H1 (cell line): ENCODE results near the gene GLS. TPM values are rescaled to one million over a fixed set of nuclear protein-coding genes. Genes with fewer than 3 reads are reported as not detected.

ENCODE experiments used
- CTCF ChIA-PET: fragments of 300-600 bp; sonication (Branson Sonifier 250); formaldehyde crosslinking; loops from one replicate; lab custom pipeline; 2021; ENCODE audit not compliant: partially characterized antibody; lab: Charles Lee
- POLR2A ChIA-PET: fragments of 300-600 bp; sonication (Branson Sonifier 250); formaldehyde crosslinking; loops from one replicate; lab custom pipeline; 2021; ENCODE audit warnings: inconsistent platforms; ENCODE audit not compliant: partially characterized antibody; lab: Charles Lee
- DNase-seq, 2 experiments: peaks; one replicate each; pipeline versions ENCODE4 v3.0.0 to v3.0.0-alpha.2; 2010 to 2022; ENCODE audit warnings: low spot score in 2 of 2, low read depth in 1 of 2, mixed read lengths in 1 of 2
- FAIRE-seq: peaks from 2 replicates; lab custom pipeline; 2011; peaks lifted over from hg19 to GRCh38; lab: Jason Lieb, UNC
- H2AFZ ChIP-seq: 2 replicates; pipeline ENCODE4 v1.8.1; 2012; ENCODE audit warnings: low read length, inconsistent platforms
- H2AK5ac ChIP-seq: 2 replicates; pipeline ENCODE4 v1.6.1; 2013; ENCODE audit warnings: low read depth, low read length
- H2BK120ac ChIP-seq: replicated peaks from 2 replicates; pipeline ENCODE3; 2013; ENCODE audit warnings: low read depth, low read length, inconsistent platforms
- H2BK12ac ChIP-seq: 2 replicates; pipeline ENCODE4 v1.6.1; 2013; ENCODE audit warnings: low read depth, low read length
- H2BK15ac ChIP-seq: 2 replicates; pipeline ENCODE4 v1.6.1; 2013; ENCODE audit warnings: low read length
- H2BK20ac ChIP-seq: 2 replicates; pipeline ENCODE4 v1.6.1; 2013; ENCODE audit warnings: low read length
- H2BK5ac ChIP-seq: 2 replicates; pipeline ENCODE4 v1.6.1; 2013; ENCODE audit warnings: low read depth, low read length
- H3K14ac ChIP-seq: 2 replicates; pipeline ENCODE4 v1.6.1; 2013; ENCODE audit warnings: inconsistent platforms; ENCODE audit not compliant: insufficient read length
- H3K18ac ChIP-seq: 2 replicates; pipeline ENCODE4 v1.6.1; 2013; ENCODE audit warnings: low read length; ENCODE audit errors: extremely low read depth
- H3K23ac ChIP-seq: 2 replicates; pipeline ENCODE4 v1.6.1; 2013; ENCODE audit warnings: inconsistent platforms; ENCODE audit not compliant: insufficient read length
- H3K23me2 ChIP-seq: 2 replicates; pipeline ENCODE4 v1.6.1; 2013; ENCODE audit warnings: low read depth, low read length
- H3K27ac ChIP-seq: 2 replicates; pipeline ENCODE4 v1.6.1; 2011; ENCODE audit warnings: low read depth, low read length, inconsistent platforms
- H3K27me3 ChIP-seq, 4 experiments: replicated peaks in 1 of 4; 1 replicate in 1 of 4; 2 replicates in 3 of 4; pipeline versions ENCODE4 v1.6.1 to v1.8.1; 2011 to 2013; ENCODE audit warnings: low read length in 3 of 4, mild to moderate bottlenecking in 3 of 4, inconsistent platforms in 2 of 4, mixed read lengths in 2 of 4, moderate library complexity in 1 of 4; ENCODE audit not compliant: control insufficient read depth in 3 of 4, insufficient read depth in 3 of 4; ENCODE audit errors: extremely low read depth in 1 of 4
- H3K36me3 ChIP-seq, 4 experiments: 2 replicates each; pipeline versions ENCODE4 v1.6.1 to v1.8.1; 2011 to 2013; ENCODE audit warnings: mild to moderate bottlenecking in 4 of 4, low read length in 3 of 4, moderate library complexity in 2 of 4, control low read depth in 1 of 4, inconsistent platforms in 1 of 4; ENCODE audit not compliant: insufficient read depth in 4 of 4, control insufficient read depth in 2 of 4
- H3K4ac ChIP-seq: replicated peaks from 2 replicates; pipeline ENCODE3; 2013; ENCODE audit warnings: low read length, low read depth, mixed read lengths, inconsistent platforms; ENCODE audit not compliant: insufficient read length
- H3K4me1 ChIP-seq, 4 experiments: replicated peaks in 1 of 4; 1 replicate in 1 of 4; 2 replicates in 3 of 4; pipeline versions ENCODE4 v1.6.1 to v1.8.1; 2011 to 2013; ENCODE audit warnings: low read length in 3 of 4, inconsistent platforms in 2 of 4, mixed read lengths in 1 of 4; ENCODE audit not compliant: insufficient read depth in 4 of 4, control insufficient read depth in 3 of 4
- H3K4me2 ChIP-seq, 2 experiments: 2 replicates each; pipeline versions ENCODE4 v1.6.1 to v1.8.1; 2011 to 2013; ENCODE audit warnings: low read depth in 2 of 2, low read length in 2 of 2, control low read depth in 1 of 2, inconsistent platforms in 1 of 2, mild to moderate bottlenecking in 1 of 2; ENCODE audit not compliant: insufficient read depth in 1 of 2
- H3K4me3 ChIP-seq, 4 experiments: fragments of 200-600, 300-600 bp in 1 of 4; sonication (generic), shearing (Covaris generic), sonication (Bioruptor Twin) in 1 of 4; 2 replicates each; pipeline versions ENCODE4 v1.5.1 to v1.8.1; 2011 to 2016; ENCODE audit warnings: low read length in 4 of 4, low read depth in 3 of 4, control low read depth in 2 of 4, inconsistent platforms in 2 of 4, mild to moderate bottlenecking in 2 of 4, mixed read lengths in 1 of 4, moderate library complexity in 1 of 4; ENCODE audit not compliant: insufficient read depth in 2 of 4; ENCODE audit errors: extremely low read depth in 1 of 4
- H3K56ac ChIP-seq: replicated peaks from 2 replicates; pipeline ENCODE3; 2013; ENCODE audit warnings: low read depth, mild to moderate bottlenecking, mixed read lengths, low read length, inconsistent platforms; ENCODE audit not compliant: insufficient read length
- H3K79me1 ChIP-seq: 2 replicates; pipeline ENCODE4 v1.6.1; 2013; ENCODE audit warnings: low read depth, low read length, control low read depth
- H3K79me2 ChIP-seq, 2 experiments: 2 replicates each; pipeline versions ENCODE4 v1.6.1 to v1.8.1; 2012 to 2013; ENCODE audit warnings: low read length in 2 of 2, mild to moderate bottlenecking in 2 of 2, inconsistent platforms in 1 of 2; ENCODE audit not compliant: insufficient read depth in 2 of 2, control insufficient read depth in 1 of 2
- H3K9ac ChIP-seq, 4 experiments: replicated peaks in 1 of 4; 1 replicate in 1 of 4; 2 replicates in 3 of 4; pipeline versions ENCODE4 v1.6.1 to v1.8.1; 2011 to 2013; ENCODE audit warnings: low read depth in 3 of 4, low read length in 3 of 4, control low read depth in 2 of 4, mild to moderate bottlenecking in 2 of 4, moderate library complexity in 2 of 4, inconsistent platforms in 1 of 4; ENCODE audit errors: extremely low read depth in 1 of 4
- H3K9me3 ChIP-seq, 2 experiments: 2 replicates each; pipeline versions ENCODE4 v1.6.1 to v1.8.1; 2012 to 2013; ENCODE audit warnings: mild to moderate bottlenecking in 2 of 2, moderate library complexity in 2 of 2, control low read depth in 1 of 2, inconsistent platforms in 1 of 2, low read depth in 1 of 2, low read length in 1 of 2, mixed read lengths in 1 of 2; ENCODE audit not compliant: insufficient read depth in 2 of 2
- H4K20me1 ChIP-seq, 2 experiments: replicated peaks in 1 of 2; 2 replicates each; pipeline versions ENCODE3 to v1.8.1; 2011 to 2013; ENCODE audit warnings: inconsistent platforms in 2 of 2, low read length in 2 of 2, mild to moderate bottlenecking in 1 of 2; ENCODE audit not compliant: insufficient read depth in 2 of 2, control insufficient read depth in 1 of 2
- H4K5ac ChIP-seq: 2 replicates; pipeline ENCODE4 v1.6.1; 2013; ENCODE audit warnings: low read length, low read depth, mixed read lengths, inconsistent platforms; ENCODE audit not compliant: insufficient read length
- H4K8ac ChIP-seq: 2 replicates; pipeline ENCODE4 v1.8.0; 2013; ENCODE audit warnings: mild to moderate bottlenecking, moderate library complexity, low read length, inconsistent platforms; ENCODE audit not compliant: insufficient read depth; ENCODE audit errors: extremely low read depth
- H4K91ac ChIP-seq: replicated peaks from 2 replicates; pipeline ENCODE3; 2013; ENCODE audit warnings: low read length, mixed read lengths, inconsistent platforms; ENCODE audit not compliant: insufficient read length
- CBX8 ChIP-seq: fragments of 300-800, 300-1000 bp; sonication (generic); IDR thresholded peaks from 2 replicates; pipeline ENCODE4 v1.7.1; 2016; ENCODE audit warnings: low read depth, low read length, borderline replicate concordance
- CHD1 ChIP-seq: IDR thresholded peaks from 2 replicates; pipeline ENCODE4 v1.6.1; 2012; ENCODE audit warnings: low read depth, low read length, improper control_type of control experiment
- EZH2 ChIP-seq: fragments of 200-600 bp; sonication (generic); IDR thresholded peaks from 2 replicates; pipeline ENCODE4 v1.7.1; 2012; ENCODE audit warnings: low read depth, mild to moderate bottlenecking, moderate library complexity, low read length, inconsistent platforms; ENCODE audit not compliant: severe bottlenecking
- GTF2F1 ChIP-seq: IDR thresholded peaks from 2 replicates; pipeline ENCODE4 v1.6.1; 2012; ENCODE audit warnings: low read depth, low read length, improper control_type of control experiment, borderline replicate concordance
- MAFK ChIP-seq: IDR thresholded peaks from 2 replicates; pipeline ENCODE4 v1.6.1; 2012; ENCODE audit warnings: low read depth, mild to moderate bottlenecking, improper control_type of control experiment, low read length
- RBBP5 ChIP-seq: IDR thresholded peaks from 2 replicates; pipeline ENCODE4 v1.7.1; 2012; ENCODE audit warnings: low read depth, mild to moderate bottlenecking, inconsistent platforms, low read length, moderate library complexity, borderline replicate concordance
- RFX5 ChIP-seq: IDR thresholded peaks from 2 replicates; pipeline ENCODE4 v1.6.1; 2011; ENCODE audit warnings: low read depth, low read length, improper control_type of control experiment, borderline replicate concordance
- SAP30 ChIP-seq: fragments of 300-600 bp; sonication (generic); IDR thresholded peaks from 2 replicates; pipeline ENCODE4 v1.7.1; 2012; ENCODE audit warnings: low read length, moderate library complexity, mild to moderate bottlenecking, inconsistent platforms; ENCODE audit not compliant: insufficient read depth, insufficient replicate concordance
- SIN3A ChIP-seq, 2 experiments: IDR thresholded peaks in 1 of 2; conservative IDR thresholded peaks in 1 of 2; 2 replicates each; pipeline ENCODE4 v1.6.1; 2011 to 2012; ENCODE audit warnings: low read length in 2 of 2, improper control_type of control experiment in 1 of 2, low read depth in 1 of 2, mild to moderate bottlenecking in 1 of 2
- SIX5 ChIP-seq: IDR thresholded peaks from 2 replicates; pipeline ENCODE4 v1.6.1; 2011; ENCODE audit warnings: mild to moderate bottlenecking, low read depth, low read length
- TAF1 ChIP-seq: IDR thresholded peaks from 2 replicates; pipeline ENCODE4 v1.6.1; 2011; ENCODE audit warnings: mild to moderate bottlenecking, low read depth, low read length
- YY1 ChIP-seq: IDR thresholded peaks from 2 replicates; pipeline ENCODE4 v1.6.1; 2011; ENCODE audit warnings: low read depth, mild to moderate bottlenecking, low read length
- ZNF274 ChIP-seq: IDR thresholded peaks from 2 replicates; pipeline ENCODE4 v1.7.0; 2012; ENCODE audit warnings: low read length, borderline replicate concordance; ENCODE audit errors: extremely low read depth
- WGBS, 2 experiments: shearing (Covaris generic) in 1 of 2; methylation state at CpG; one replicate each; pipeline versions ENCODE4 v1.1.6 to v1.1.7; 2013 to 2015; ENCODE audit warnings: low lambda C conversion rate in 2 of 2, mixed read lengths in 2 of 2, inconsistent platforms in 1 of 2, low coverage in 1 of 2, missing lambda C conversion rate in 1 of 2; ENCODE audit not compliant: insufficient replicate concordance in 2 of 2, insufficient coverage in 1 of 2, insufficient read length in 1 of 2; ENCODE audit errors: extremely low coverage in 1 of 2, missing lambda C conversion rate in 1 of 2; 5-methylcytosine and 5-hydroxymethylcytosine counted together
- polyA plus RNA-seq, 7 experiments: library from polyadenylated mRNA; depleted of rRNA in 3 of 7; stranded (reverse) in 5 of 7; unstranded in 2 of 7; fragments of >200 nt in 5 of 7; fragments of 200-250 nt in 2 of 7; gene quantifications; 1 replicate in 5 of 7; 2 replicates in 1 of 7; 4 replicates in 1 of 7; pipeline versions ENCODE4 v1.2.1 to v1.2.3, GENCODE V29; 2011 to 2013; ENCODE audit warnings: missing spikeins in 2 of 7, mixed read lengths in 2 of 7
- total RNA-seq: library from RNA; stranded (reverse); fragmentation: NEBNext Ultra II Directional; extraction: Animal tissue kit (Norgen Biotek cat#: 25700); gene quantifications from 2 replicates; pipeline ENCODE4 v1.2.1, GENCODE V29; 2021

Gene GLS
- total and polyA plus RNA-seq, 2 of the 8 experiments (the other 6 are each of a cell fraction or from before 2014, with no cell fraction given) = 15.7 to 89.8 TPM

DNA sequence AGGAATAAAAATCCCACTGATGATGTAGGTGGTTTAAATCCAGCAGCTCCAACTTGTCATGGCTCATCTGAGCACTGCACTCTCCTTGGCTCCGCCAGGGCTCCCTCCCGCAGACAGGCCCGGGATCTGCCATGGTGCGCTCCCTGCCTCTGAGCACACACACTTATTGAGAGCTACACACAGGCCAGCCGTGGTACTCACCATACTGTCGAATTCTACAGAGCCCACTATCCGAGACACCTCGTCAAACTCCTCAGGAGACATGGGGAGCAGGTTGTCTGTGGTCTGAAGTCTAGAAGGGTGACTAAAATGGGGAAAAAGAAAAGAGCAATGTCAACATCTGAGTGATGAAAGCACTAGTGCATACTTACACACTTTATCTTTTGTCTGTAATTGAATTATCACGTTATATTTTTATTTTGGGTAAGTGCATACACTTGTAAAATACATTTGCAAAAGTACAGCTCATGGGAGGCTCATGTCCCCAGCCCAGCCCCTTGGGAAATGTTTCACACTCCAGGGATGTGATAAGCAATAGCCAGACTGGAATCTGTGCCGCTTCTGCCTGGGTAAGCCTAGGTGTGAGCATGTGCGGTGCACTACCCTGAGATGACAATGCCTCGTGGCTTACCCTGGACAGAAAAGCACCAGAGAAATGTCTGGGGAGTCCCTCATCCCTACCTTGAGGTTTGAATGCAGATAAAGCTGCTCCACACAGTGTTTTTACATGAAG is 94.2 kb downstream of the GLS start:
- CTCF ChIA-PET = interaction anchor here (1.0 to 1.4 kb wide), 4 partner anchors 13 to 194 kb away, joined by 3 to 4 read pairs (median 3); no protein-coding TSS in a partner anchor
- FAIRE-seq = no peak
- no peak overlapping the region for H2BK15ac ChIP-seq

More for the DNA sequence above, 94.2 kb downstream of the GLS start:
- Histone ChIP-seq H3K23me2 (no peaks in the 10 kb centered on the region), H3K27ac (no peak overlapping the region), H4K20me1 (no peaks in the 10 kb centered on the region), H3K79me1 (no peaks in the 10 kb centered on the region), H2AK5ac (no peak overlapping the region), H3K4me2 (no peak overlapping the region), H3K56ac (no peak overlapping the region), H2BK120ac (no peak overlapping the region), H3K23ac (no peak overlapping the region), H2AFZ (no peak overlapping the region), H4K91ac (no peak overlapping the region), H3K18ac (no peak overlapping the region), H3K4me3 (no peak overlapping the region), H4K8ac (no peak overlapping the region), H2BK5ac (no peak overlapping the region), H2BK12ac (no peak overlapping the region), H2BK20ac (no peak overlapping the region), H3K27me3 (no peaks in the 10 kb centered on the region), H3K9ac (no peak overlapping the region), H3K4me1 (no peaks in the 10 kb centered on the region), H4K5ac (no peak overlapping the region), H3K14ac (no peak overlapping the region), H3K36me3 (peaks cover 28 to 75% (median 73%) of the 10 kb centered on the region in 4 experiments), H3K9me3 (no peaks in the 10 kb centered on the region), H3K79me2 (no peaks in the 10 kb centered on the region), H3K4ac (no peak overlapping the region)
- 91% methylated on average over 12 of the region's 12 CpGs; no CpG with 5 or more reads in 1 of the 2 experiments for WGBS, 2 experiments
- POLR2A ChIA-PET = no interaction called here
- DNase-seq = no peak
- TF ChIP-seq TAF1 (no peak), RBBP5 (no peak), YY1 (no peak), RFX5 (no peak), CHD1 (no peak), EZH2 (no peak), GTF2F1 (no peak), CBX8 (no peak), ZNF274 (no peak), MAFK (no peak), SIN3A (conservative IDR thresholded peaks at IDR 0.05 in 1 of 2, IDR thresholded peaks at IDR 0.05 in 1 of 2; ENCODE audit: low read depth in 1 of 2, low read length in 2 of 2) (no peak), SAP30 (no peak), SIX5 (no peak)
